K562 (cell line): Measurements from ENCODE around the gene ANP32B. TPM values are rescaled to one million over a fixed set of nuclear protein-coding genes. Genes with fewer than 3 reads are reported as not detected.
A peak's percentile ranks its signal among the peaks of the same experiment; 100 is the strongest.

Source experiments
- E2F8 ChIP-seq: fragments of 450-650 bp; IDR thresholded peaks from 2 replicates; pipeline ENCODE4 v1.7.1; 2018; ENCODE audit warnings: mild to moderate bottlenecking, low read depth; ENCODE audit not compliant: partially characterized antibody
- HNRNPLL ChIP-seq: fragments of 200-400 bp; formaldehyde crosslinking; IDR thresholded peaks from 2 replicates; pipeline ENCODE4 v1.6.1; 2017; ENCODE audit warnings: low read length, low read depth, mild to moderate bottlenecking; ENCODE audit not compliant: poor library complexity, severe bottlenecking
- ZBTB40 ChIP-seq, 2 experiments: fragments of 450-650 bp in 1 of 2; sonication (generic) in 1 of 2; formaldehyde crosslinking in 1 of 2; IDR thresholded peaks; 2 replicates each; pipeline versions ENCODE4 v1.7.1 to v1.9.0; 2016 to 2022; ENCODE audit warnings: inconsistent platforms in 1 of 2, mild to moderate bottlenecking in 1 of 2, missing genetic modification reagents in 1 of 2
- polyA plus RNA-seq, 8 experiments: library from polyadenylated mRNA; depleted of rRNA in 4 of 8; stranded (reverse) in 5 of 8; unstranded in 3 of 8; fragments of >200 nt; fragmentation: Nextera tagmentation in 2 of 8; fragmentation: Illumina TruSeq in 1 of 8; extraction: Ambion mirVana in 2 of 8; extraction: Trizol in 1 of 8; gene quantifications; 2 replicates each; pipeline versions ENCODE4 v1.2.1 to v1.2.3, GENCODE V29; 2011 to 2014; ENCODE audit warnings: inconsistent platforms in 1 of 8, missing spikeins in 1 of 8
- total RNA-seq, 7 experiments: library from RNA; depleted of rRNA in 6 of 7; stranded (reverse); fragments of >200 nt in 6 of 7; fragmentation: Illumina TruSeq in 2 of 7; extraction: Trizol in 2 of 7; gene quantifications; 2 replicates each; pipeline versions ENCODE4 v1.2.1 to v1.2.3, GENCODE V29; 2011 to 2021; ENCODE audit warnings: low replicate concordance in 1 of 7
- TF ChIP-seq, protein P1 (sequence below), 2 experiments: IDR thresholded peaks in 1 of 2; conservative IDR thresholded peaks in 1 of 2; 2 replicates each; pipeline ENCODE4 v1.6.1; 2016; ENCODE audit warnings: low read depth in 2 of 2, mild to moderate bottlenecking in 1 of 2, missing compliant biosample characterization in 1 of 2, missing genetic modification characterization in 1 of 2, moderate library complexity in 1 of 2

The ANP32B gene
- total and polyA plus RNA-seq, 9 of the 15 experiments (the other 6 are each of a cell fraction or from before 2014, with no cell fraction given) = 68.9 to 815 (median 141) TPM

DNA sequence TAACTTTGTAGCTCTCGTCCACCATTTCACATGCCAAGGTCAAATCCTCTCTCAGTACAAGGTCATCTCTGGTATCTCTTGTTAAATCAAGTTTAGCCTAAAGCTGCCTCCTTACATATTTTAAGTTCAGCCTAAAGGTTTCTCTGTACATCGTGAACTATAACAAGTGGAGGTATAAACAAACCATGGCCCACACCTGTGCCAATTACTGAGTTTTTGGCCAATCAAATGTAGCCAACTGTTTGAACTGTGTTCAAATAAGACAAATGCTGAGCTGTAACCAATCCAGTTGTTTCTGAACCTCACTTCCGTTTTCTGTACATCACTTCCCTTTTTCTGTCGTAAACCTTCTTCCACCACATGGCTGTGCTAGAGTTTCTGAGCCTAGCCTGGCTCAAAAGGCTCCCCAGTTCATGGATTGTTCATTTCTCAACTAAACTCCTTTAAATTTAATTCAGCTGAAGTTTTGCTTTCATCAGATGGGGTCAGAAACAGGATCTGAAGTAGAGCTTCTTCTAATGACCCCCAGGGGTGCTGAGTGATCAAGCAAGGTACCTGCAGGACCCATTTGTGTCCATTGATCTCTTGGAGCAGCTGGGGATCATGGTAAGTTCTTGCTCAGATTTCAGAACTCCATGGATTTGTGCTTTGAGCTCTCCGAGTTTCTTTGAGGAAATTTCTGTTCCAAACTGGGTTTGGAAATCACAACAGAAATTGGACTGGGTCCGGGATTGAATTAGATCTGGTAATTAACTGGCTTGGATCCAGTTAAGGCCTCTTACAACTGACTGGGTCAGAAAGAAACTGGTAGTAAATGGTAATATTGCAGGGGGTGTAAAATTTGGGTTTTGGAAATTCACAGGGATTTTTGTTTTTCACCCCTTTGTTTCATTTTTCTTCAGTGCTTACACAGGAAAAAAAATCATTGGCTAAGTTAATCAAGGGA lies 62.4 kb downstream of the ANP32B start (continued):
- TF ChIP-seq E2F8 (peak; percentile 60), HNRNPLL (no peak), ZBTB40 (IDR thresholded peaks at IDR 0.05) (peak; percentile 94), ZBTB40 (CRISPR knock-in tag; IDR thresholded peaks at IDR 0.05) (no peak)
- TF ChIP-seq, protein P1, sequence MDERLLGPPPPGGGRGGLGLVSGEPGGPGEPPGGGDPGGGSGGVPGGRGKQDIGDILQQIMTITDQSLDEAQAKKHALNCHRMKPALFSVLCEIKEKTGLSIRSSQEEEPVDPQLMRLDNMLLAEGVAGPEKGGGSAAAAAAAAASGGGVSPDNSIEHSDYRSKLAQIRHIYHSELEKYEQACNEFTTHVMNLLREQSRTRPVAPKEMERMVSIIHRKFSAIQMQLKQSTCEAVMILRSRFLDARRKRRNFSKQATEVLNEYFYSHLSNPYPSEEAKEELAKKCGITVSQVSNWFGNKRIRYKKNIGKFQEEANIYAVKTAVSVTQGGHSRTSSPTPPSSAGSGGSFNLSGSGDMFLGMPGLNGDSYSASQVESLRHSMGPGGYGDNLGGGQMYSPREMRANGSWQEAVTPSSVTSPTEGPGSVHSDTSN (CRISPR knock-in tag; IDR thresholded peaks at IDR 0.05; ENCODE audit: low read depth) = no peak
- TF ChIP-seq, protein P1 (tag; conservative IDR thresholded peaks at IDR 0.05; ENCODE audit: low read depth) = peak; percentile 68
